Measurements from ENCODE around the gene TMPRSS13.

The TMPRSS13 gene

DNA sequence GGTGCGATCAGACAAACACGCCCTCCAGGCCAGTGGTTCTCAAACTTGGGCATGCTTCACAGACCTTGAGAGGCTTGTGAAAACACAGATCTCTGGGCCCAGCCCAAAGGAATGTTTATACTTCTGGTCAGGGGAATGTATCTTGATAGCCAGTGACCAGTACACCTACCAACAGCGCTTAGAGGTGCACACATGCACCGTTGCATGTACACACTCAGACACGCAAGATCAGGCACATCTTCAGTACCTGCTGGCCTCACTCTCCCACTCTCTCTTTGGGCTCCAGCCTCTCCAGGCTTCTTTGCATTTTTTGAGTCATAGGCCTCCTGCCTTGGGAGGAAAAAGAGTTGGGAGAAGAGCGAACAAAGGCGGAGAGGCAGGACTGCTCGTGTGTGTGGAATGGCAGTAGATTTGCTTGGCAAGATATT lies 41.0 kb downstream of the TMPRSS13 start:
- DNase-seq (ENCODE audit: low read depth): no peak

- DNase-seq (ENCODE audit: low read depth): no peak
These were observed 41.6 kb downstream of the TMPRSS13 start for GRCh38 chr11:117887431-117888138.

- no peak for DNase-seq (ENCODE audit: low read depth)
These were observed 43.4 kb downstream of the TMPRSS13 start for GRCh38 chr11:117885777-117886176.

DNA sequence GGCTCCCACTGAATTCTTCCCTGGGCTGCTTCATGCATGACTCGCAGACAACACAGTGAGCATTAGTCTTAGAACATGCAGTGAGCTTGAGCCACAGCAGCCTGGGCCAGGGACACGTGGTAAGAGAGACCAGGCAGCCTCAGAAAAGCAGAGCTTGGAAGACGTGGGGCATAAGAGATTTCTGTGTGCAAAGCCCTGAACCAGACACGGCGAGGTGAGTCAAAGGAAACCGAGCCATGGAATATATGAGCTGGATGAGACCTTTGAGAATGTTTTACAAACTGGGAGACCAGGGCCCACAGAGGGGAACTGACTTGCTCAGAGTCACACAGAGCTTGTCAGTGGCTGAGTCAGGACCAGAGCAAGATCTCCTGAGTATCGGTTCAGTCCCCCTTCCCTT lies 44.2 kb downstream of the TMPRSS13 start:
- DNase-seq (ENCODE audit: low read depth): no peak

GRCh38 chr11:117883063-117883462 lies 46.1 kb downstream of the TMPRSS13 start:
- DNase-seq (ENCODE audit: low read depth): no peak

- no peak for DNase-seq (ENCODE audit: low read depth)
These were observed 46.8 kb downstream of the TMPRSS13 start for GRCh38 chr11:117882311-117882905.

DNA sequence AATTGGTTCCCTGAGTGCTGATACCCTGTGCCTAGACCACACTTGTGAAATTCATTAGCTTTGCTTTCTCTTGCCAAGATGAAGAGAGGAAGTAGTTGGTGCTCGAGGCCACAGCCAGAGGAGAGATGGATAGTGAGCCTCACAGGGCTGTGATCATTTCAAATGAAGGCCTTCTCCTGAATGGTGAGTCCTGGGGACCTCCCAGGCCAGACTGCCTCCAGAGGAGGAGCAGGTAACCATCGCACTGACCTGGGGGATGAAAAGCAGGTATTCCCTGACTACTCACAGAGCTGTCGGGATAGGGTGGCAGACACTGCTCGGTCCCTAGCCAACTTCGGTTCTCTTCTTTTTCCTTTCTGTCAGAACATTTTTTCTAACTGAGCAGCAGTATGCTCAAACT lies 48.0 kb downstream of the TMPRSS13 start:
- DNase-seq (ENCODE audit: low read depth): no peak

DNA sequence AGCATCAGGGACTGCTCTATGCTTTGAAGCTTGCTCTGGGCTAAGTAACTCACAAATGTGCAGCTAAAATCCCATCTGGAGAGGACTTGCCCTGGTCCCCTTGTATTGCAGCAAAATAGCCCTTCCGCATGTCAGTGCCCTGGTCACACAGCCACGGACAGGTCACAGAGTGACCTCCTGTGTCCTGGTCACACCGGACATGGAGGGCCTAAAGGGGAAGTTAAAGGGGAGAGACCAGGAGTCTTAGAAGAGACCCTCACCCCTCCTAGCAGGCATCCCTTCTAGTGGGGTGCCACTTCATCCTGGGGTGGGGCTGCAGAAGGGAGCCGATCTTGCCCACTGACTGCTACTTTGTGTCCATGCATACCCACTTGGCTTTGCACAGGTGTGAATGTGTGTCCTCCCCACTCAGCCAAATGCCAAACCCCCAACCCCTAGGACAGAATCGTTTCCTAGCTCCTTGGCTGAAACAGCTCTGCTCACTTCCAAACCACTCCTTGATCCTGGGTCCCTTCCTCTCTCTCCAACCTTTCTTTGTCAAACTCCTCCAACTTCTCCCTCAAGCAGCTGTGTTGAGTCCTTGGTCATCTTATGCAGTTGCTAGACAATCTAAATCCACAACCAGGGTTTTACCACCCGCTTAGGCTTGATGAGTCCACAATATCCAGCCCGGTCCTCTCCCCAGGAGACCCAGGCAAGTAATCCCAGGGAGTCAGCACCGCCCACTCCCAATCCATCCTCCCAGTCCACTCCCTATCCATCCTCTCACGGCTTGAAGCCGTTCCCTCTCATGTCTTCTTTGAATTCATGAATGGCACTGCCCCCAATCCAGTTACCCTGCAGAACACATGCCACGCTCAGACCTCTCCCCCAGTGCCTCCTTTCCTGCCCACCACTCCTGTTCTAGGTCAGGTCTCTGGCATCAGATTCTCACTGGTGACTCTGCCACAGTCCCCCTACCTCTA lies 49.4 kb downstream of the TMPRSS13 start:
- no peak for DNase-seq (ENCODE audit: low read depth)

GRCh38 chr11:117878939-117879475 lies 50.2 kb downstream of the TMPRSS13 start:
- DNase-seq (ENCODE audit: low read depth): no peak

DNA sequence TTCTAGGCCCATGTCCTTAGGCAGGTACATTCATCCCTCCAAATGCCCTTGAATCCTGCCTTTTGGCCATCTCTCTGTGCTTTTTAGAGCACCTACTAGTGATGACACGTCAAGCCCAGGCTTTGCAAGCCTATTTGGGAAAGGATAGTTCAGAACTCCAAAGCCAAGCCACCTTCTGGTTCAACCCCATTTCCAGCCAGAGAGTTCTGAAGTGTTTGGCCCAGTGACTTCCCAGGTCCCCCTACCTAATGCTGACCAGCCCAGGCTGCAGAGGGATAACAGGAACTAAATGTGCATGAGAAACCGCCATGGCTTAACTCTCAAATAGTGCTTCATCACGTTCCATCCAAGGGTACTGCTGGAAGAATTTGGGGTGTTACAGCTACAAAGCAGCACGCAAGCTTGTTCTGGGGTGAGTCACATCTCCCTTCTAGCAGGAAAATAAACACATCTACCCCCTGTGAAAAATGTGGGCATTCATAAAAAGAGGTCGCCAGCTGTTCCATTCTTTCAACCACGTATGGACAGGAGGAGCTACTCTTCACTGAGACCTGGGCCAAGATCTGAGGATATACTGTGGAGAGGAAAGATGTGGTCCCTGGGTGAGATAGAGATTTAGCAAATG lies 50.8 kb downstream of the TMPRSS13 start:
- DNase-seq (ENCODE audit: low read depth): no peak

DNA sequence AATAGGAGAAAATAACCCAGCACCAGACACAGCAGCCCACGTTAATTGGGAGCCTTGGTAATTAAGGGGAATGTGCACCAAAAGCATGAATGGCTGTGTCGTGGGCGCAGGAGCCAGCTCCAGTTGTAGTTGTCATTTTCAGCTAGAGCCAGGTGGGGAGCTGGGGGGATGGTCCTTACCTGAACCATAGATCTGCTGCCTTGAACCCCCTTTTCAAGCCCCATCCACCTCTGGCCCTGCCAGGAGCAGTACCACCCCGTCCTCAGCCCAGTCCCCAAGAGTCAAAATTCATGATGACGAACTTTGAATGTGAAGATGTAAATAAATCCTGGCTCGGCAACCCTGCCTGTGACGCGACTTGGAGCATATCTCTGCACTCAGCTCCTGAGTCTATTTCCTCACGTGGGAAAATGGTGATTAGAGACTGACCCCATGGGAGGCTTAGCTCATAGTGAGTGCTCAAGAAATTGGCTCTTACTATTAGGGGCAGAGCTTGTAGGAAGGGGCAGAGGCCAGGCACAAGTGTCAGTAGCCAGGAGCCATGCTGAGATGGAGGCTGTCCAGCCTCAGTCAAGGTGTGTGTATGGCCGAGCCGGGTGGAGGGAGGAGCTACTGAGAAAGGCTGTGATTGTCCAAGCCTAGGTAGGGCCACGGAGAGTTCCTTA lies 52.0 kb downstream of the TMPRSS13 start:
- no peak for DNase-seq (ENCODE audit: low read depth)

DNA sequence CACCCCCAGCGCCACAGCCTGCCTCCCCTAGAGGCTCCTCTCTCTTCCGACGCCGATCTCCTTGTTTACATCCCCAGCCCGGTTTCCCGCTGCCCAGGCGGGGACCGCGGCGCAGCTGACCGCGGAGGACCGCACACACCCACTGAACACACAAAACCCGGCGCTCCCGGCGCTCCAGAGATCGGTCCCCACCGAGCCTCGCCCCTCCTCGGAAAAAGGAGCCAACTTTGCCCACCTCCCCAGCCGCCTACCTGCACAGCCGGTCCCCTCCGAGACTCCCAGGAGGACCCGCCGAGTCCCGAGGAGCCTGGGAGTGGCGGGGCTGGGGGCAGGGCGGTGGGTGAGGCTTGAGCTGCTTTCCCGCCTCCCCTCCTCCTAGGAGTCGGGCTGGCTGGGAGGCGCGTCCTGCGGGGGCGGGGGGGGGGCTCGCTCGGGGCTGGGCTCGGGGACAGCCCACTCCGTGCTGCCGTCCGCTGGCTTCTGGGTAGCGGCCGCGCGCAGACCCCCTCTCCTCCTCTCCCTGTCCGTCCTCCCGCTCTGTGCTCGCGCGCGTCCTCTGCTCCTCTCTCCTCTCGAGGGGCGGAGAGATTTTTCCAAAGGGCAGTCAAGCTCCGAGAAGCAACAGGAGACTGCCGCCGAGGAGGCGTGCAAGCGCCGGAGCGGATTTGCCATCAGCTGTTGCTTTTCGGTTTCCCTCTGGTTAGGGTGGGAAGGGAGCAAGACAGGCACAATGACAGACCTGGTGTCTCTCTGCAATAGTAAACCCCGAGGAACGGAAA lies 52.7 kb downstream of the TMPRSS13 start, which contains the start of gene FXYD6:
FXYD6 (minus strand) TSS at position 318 of the 779 bp plus-strand sequence. CDS start 33,882 bp downstream, outside the sequence.
- DNase-seq (ENCODE audit: low read depth): no peak

DNA sequence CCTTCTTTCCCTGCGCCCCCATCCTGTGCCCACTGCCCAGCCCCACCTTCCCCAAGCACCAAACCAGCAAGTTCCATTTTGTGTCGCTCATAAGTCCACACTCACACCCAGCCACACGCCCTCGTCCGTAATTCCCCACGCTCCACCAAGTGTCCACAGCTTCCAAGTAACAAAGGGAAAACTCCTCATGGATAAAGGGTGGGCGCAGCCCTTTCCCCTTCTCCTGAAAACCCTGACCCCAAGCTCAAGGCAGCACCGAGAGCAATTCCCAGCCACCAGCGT lies 53.2 kb downstream of the TMPRSS13 start:
- DNase-seq (ENCODE audit: low read depth): no peak

DNA sequence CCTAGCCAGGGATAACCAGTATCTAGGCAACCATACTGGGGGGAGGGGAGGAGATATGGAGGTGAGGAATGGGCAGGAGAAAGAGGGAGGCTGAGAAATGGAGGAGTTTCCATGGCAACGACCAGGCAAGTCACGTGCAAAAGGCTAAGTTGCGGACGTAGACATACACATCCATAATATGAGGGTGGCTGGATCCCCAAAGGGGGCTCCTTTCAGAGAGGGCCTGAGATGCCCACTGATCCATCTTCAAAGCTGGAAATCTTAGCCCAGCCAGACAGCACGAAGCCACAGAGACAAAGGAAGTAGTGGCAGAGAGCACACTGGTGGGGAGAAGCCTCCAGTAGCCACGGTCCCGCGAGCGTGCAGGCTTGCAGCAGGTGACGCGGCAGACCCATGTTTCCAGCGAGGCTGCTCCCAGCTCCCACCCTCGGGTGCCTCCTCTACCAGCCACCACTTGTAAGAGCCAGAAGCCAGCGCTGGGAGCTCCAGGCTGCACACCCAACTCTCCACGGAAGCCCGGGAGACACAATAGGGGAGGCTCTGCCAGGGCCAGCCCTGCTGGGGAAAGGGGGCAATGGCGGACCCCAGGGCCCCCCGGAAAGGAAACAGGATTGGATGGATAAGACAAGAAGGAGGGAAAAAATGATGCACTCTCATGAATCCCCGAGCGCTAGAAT lies 53.7 kb downstream of the TMPRSS13 start:
- DNase-seq (ENCODE audit: low read depth): no peak

DNA sequence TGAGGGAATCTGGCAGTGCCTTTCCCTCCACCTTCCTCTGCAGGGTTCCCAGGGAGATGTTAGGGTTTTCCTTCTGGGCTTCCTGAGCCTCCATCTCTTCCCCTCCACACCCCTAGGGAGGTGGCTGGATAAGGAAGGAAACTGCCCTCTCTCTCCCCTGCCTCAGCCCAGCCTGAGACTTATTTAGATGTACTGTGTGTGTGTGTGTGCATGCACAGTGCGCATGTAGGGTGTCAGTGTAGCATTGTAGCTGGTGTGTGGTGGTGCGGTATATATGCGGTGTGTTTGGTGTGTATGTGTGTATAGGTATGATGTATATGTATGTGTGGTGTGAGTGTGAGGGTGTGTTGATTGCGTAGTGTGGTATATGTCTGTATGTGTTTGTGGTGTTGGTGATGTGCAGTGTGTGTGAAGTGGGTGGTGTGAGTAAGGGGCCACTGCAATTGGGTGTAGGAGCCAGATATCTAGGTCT lies 54.3 kb downstream of the TMPRSS13 start:
- no peak for DNase-seq (ENCODE audit: low read depth)

DNA sequence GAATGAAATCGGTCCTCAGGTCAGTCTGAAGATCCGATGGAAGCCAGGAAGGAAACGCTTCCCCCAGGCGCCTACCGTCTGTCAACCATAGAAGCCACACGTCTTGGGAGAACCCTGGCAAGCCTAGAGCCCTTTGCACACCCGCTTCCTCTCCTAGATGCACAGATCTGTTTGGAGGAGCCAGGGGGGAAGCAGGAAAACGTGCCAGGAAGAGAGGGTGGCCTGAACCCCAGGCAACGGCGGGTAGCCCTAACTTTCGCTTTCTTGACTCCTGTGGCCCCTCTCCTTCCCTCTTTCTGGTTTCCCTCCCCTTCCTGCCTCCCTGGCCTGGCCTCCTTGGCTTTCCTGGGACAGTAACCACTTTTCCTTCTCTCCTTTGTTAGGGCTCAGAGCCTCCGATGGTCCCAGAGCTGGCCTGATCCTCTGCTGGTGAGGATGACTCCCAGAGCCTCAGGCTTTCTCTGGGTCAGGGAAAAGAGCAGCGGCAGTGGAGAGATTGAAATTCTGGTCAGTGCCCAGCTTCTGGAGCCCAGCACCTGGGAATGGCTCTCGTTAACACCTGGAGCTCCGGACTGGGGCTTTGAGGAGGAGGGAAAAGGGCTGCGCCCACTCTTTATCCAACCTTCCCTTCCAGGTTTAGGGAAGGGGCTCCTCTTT lies 54.8 kb downstream of the TMPRSS13 start:
- no peak for DNase-seq (ENCODE audit: low read depth)

- no peak for DNase-seq (ENCODE audit: low read depth)
These were observed 55.4 kb downstream of the TMPRSS13 start for GRCh38 chr11:117873828-117874125.

DNA sequence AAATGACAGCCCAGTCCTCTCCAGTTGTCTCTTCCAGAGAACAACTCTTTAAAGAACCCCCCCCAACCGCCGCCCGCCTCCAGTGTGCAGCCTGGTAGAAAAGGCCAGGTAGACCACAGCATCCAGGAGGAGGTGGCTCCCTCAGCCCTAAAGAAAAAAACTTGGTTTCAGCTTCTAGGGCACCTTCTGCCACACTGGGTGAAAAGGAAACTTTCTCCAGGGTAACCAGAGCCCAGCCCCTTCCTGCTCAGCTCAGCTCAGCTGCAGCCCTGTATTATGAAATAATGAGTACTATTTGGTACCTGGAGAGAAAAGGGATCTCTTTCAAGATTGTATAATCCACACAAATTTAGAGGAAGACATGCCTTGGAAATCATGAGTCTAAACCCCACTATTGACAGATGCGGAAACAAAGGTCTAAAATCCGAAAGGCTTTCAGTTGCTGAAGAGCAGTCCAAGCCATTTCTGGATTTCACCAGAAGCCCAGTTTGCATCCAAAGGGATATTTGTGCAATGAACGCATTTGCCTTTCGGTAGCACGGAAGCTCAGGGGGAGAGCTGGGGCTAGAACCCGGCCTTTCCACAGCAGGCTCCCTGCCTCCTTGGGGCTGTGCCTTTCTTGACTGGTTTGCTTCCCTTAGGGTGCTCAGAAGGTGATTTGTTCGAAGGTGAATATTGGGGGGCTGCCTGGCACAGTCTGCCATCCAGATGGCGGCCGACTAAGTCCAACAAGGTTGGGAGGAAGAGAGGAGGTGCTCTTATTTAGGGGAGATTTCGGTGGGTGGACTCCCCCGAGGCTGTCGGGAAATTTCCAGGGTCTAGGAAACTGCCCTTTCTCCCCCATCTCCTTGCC lies 56.0 kb downstream of the TMPRSS13 start:
- DNase-seq (ENCODE audit: low read depth): no peak

All from stimulated activated CD8-positive, alpha-beta memory T cell treated with anti-CD3 and anti-CD28 coated beads, Interleukin-7, amount 100 ng/mL, for 24 hours (primary cell).